BE2C (cell line): ENCODE data around the gene SERPINB7.

Experiments used
- DNase-seq: peaks from one replicate; pipeline ENCODE4 v3.0.0-alpha.2; 2020
- H3K27me3 ChIP-seq: fragments of 250-450 bp; sonication (Bioruptor Pico); 2 replicates; pipeline ENCODE4 v1.5.1; 2020; ENCODE audit warnings: mild to moderate bottlenecking
- H3K36me3 ChIP-seq: fragments of 250-450 bp; sonication (Bioruptor Pico); 2 replicates; pipeline ENCODE4 v1.5.1; 2020; ENCODE audit warnings: mild to moderate bottlenecking
- H3K4me1 ChIP-seq: fragments of 250-450 bp; sonication (Bioruptor Pico); 2 replicates; pipeline ENCODE4 v1.5.1; 2020
- H3K4me3 ChIP-seq: 2 replicates; pipeline ENCODE4 v1.5.1; 2011; ENCODE audit warnings: low read depth, low read length
- H3K9me3 ChIP-seq: fragments of 250-450 bp; sonication (Bioruptor Pico); 2 replicates; pipeline ENCODE4 v1.5.1; 2020
- CTCF ChIP-seq: IDR thresholded peaks from 2 replicates; pipeline ENCODE4 v1.5.1; 2012; ENCODE audit warnings: mild to moderate bottlenecking, low read depth, low read length

The SERPINB7 gene

GRCh38 chr18:63741769-63742168, 33.4 kb upstream of the SERPINB7 start:
- no peak overlapping the region for H3K4me3 ChIP-seq
- no peaks in the 10 kb centered on the region for H3K27me3 ChIP-seq
- no peaks in the 10 kb centered on the region for H3K4me1 ChIP-seq
- H3K9me3 ChIP-seq: no peaks in the 10 kb centered on the region
- TF ChIP-seq CTCF: no peak
- DNase-seq: no peak
- no peaks in the 10 kb centered on the region for H3K36me3 ChIP-seq

GRCh38 chr18:63747006-63747405, 28.2 kb upstream of the SERPINB7 start:
- Histone ChIP-seq H3K4me1 (no peaks in the 10 kb centered on the region), H3K9me3 (no peaks in the 10 kb centered on the region), H3K4me3 (no peak overlapping the region), H3K36me3 (no peaks in the 10 kb centered on the region), H3K27me3 (no peaks in the 10 kb centered on the region)
- no peak for DNase-seq
- TF ChIP-seq CTCF: no peak

- no peak for TF ChIP-seq CTCF
- no peak for DNase-seq
- no peaks in the 10 kb centered on the region for H3K27me3 ChIP-seq
- H3K4me1 ChIP-seq: no peaks in the 10 kb centered on the region
- H3K9me3 ChIP-seq: no peaks in the 10 kb centered on the region
- no peaks in the 10 kb centered on the region for H3K36me3 ChIP-seq
- no peak overlapping the region for H3K4me3 ChIP-seq
These were observed 25.7 kb upstream of the SERPINB7 start for GRCh38 chr18:63749489-63749888.

- H3K9me3 ChIP-seq: no peaks in the 10 kb centered on the region
- H3K27me3 ChIP-seq: no peaks in the 10 kb centered on the region
- no peaks in the 10 kb centered on the region for H3K4me1 ChIP-seq
- no peak for TF ChIP-seq CTCF
- DNase-seq: no peak
- H3K4me3 ChIP-seq: no peak overlapping the region
- no peaks in the 10 kb centered on the region for H3K36me3 ChIP-seq
These were observed 22.6 kb upstream of the SERPINB7 start for GRCh38 chr18:63752636-63753035.

GRCh38 chr18:63753676-63754075, 21.5 kb upstream of the SERPINB7 start:
- H3K4me3 ChIP-seq: no peak overlapping the region
- no peaks in the 10 kb centered on the region for H3K36me3 ChIP-seq
- H3K9me3 ChIP-seq: no peaks in the 10 kb centered on the region
- H3K27me3 ChIP-seq: no peaks in the 10 kb centered on the region
- no peak for TF ChIP-seq CTCF
- H3K4me1 ChIP-seq: no peaks in the 10 kb centered on the region
- no peak for DNase-seq

- DNase-seq: no peak
- no peaks in the 10 kb centered on the region for H3K9me3 ChIP-seq
- no peak for TF ChIP-seq CTCF
- H3K36me3 ChIP-seq: no peaks in the 10 kb centered on the region
- H3K4me3 ChIP-seq: no peak overlapping the region
- H3K27me3 ChIP-seq: no peaks in the 10 kb centered on the region
- no peaks in the 10 kb centered on the region for H3K4me1 ChIP-seq
These were observed 17.7 kb upstream of the SERPINB7 start for GRCh38 chr18:63757541-63757940.
